COR-L47 (cell line): ENCODE results near the gene FTL.

Experiments
- DNase-seq: peaks from one replicate; lab custom pipeline; 2025; lab: John Stamatoyannopoulos, UW

Gene FTL

GRCh38 chr19:48991873-48992580, 26.9 kb downstream of the FTL start:
- no peak for DNase-seq

- no peak for DNase-seq
Measured at GRCh38 chr19:48992581-48993174, 27.6 kb downstream of the FTL start.

GRCh38 chr19:48993175-48994034, 28.3 kb downstream of the FTL start, which contains the start of the genes GYS1 and RUVBL2:
TSS of gene GYS1 (minus strand) at chr19:48993309. CDS start at chr19:48993112, 197 bp downstream.
TSS of gene RUVBL2 (plus strand) at chr19:48993887. CDS start at chr19:48993912, 25 bp downstream.
- DNase-seq, result peak; percentile 99

- DNase-seq, result no peak
Measured at GRCh38 chr19:48994035-48994386, 28.9 kb downstream of the FTL start.

GRCh38 chr19:48997972-48998371, 32.9 kb downstream of the FTL start:
- DNase-seq, result no peak

- no peak for DNase-seq
Measured at GRCh38 chr19:48999481-49000325, 34.6 kb downstream of the FTL start.

- no peak for DNase-seq
Measured at GRCh38 chr19:49004133-49004532, 39.0 kb downstream of the FTL start.

- DNase-seq, result no peak
Measured at GRCh38 chr19:49004964-49005614, 40.0 kb downstream of the FTL start.

GRCh38 chr19:49006905-49007304, 41.8 kb downstream of the FTL start:
- DNase-seq, result no peak

- DNase-seq, result no peak
Measured at GRCh38 chr19:49009828-49010227, 44.7 kb downstream of the FTL start.

- DNase-seq, result no peak
Measured at GRCh38 chr19:49010453-49010852, 45.3 kb downstream of the FTL start.

GRCh38 chr19:49011194-49011593, 46.1 kb downstream of the FTL start:
- DNase-seq, result no peak

- DNase-seq, result no peak
Measured at GRCh38 chr19:49014123-49014869, 49.2 kb downstream of the FTL start.

GRCh38 chr19:49014870-49015255, 49.8 kb downstream of the FTL start:
- no peak for DNase-seq

GRCh38 chr19:49016067-49016839, 51.1 kb downstream of the FTL start:
- DNase-seq, result no peak
